ENCODE data around the gene LSM3.

The LSM3 gene

DNA sequence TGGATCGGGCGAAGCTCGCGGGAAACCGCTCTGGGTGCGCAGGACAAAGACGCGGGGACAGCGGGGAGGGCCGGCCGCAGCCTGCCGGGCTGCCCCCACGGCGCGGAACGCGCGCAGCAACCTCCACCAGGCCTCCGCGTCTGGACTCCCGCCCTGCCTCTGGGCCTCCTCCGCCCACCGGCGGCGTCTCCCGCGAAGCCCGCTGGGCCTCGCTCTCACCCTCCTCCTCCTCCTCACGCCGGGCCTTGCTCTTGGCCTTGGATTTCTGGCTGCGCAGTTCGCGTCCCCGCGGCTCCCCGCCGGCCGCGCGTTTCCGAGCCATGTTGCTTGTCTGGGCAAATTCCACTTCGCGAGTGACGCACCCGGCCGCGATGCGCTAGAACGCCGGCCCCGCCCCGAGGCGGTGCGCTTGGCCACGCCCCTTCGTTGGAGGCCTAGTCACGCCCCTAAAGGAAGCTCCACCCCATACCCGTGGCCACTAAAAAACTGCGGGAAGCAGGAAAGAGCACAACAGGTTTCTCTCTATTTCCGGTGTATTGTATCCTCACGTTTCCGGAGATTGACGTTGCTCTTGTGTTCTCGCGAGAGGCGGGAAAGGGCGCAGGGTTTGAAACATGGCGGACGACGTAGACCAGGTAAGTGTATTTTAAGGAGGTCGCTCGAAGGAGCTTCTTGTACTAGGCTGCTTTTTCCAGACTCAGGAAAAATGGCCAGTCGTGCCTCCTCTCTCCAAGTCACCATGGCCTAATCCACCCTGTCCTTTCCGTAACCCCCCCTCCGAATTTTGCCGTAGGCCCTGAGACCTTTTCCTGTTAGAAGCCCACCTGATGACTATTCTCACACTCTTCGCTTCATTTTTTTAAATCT is at the start of gene LSM3, which contains the start of gene XPC:
LSM3 (plus strand) TSS at position 571 of the 867 bp plus-strand sequence; CDS start at position 615, 44 bp downstream.
XPC (minus strand) TSS at position 355 of the 867 bp plus-strand sequence; CDS start at position 322, 33 bp downstream.
- DNase-seq: peak; percentile 96

DNA sequence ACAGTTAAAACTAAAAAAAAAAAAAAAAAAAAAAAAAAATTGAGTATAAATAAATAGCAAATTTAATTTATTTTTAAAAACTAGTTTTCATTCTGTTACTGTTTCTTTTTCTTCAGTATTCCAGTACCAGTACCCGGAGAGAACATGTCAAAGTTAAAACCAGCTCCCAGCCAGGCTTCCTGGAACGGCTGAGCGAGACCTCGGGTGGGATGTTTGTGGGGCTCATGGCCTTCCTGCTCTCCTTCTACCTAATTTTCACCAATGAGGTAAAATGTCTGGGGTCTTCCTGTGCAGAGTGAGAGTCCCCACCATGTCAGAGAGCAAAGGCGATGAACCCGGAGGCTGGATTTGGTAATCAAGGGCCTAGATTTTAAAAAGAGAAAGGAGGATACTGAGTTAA is 49.3 kb upstream of the LSM3 start:
- DNase-seq: no peak

DNA sequence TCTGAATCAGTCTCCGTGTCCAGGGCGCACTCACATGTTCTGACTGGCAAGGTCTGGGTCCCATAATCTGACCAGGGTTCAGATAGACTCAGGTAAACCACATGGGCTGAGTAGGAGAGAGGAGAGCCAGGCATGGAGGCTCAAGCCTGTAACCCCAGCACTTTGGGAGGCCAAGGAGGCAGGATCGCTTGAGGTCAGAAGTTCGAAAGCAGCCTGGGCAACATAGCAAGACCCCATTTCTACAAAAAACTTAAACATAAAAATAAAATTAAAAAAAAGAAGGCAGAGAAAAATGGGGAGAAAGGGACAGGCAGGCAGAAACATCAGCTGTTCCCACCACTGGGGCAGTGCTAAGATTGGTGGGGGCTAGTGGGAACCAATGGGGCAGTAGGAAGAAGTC is 48.4 kb upstream of the LSM3 start:
- DNase-seq: no peak

DNA sequence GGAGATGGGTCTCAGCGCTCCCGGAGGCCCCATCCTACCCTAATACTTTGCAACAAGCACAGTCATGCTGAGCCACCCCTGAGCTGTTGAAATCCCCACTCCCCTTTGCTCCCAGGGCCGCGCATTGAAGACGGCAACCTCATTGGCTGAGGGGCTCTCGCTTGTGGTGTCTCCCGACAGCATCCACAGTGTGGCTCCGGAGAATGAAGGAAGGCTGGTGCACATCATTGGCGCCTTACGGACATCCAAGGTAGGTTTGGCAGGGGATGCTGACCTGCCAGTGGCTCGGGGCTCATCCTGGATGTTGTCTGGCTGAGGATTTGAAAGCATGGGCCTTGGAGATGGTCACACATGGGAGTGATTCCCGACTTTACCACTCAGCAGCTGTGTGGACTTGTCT is 47.9 kb upstream of the LSM3 start:
- DNase-seq: no peak

DNA sequence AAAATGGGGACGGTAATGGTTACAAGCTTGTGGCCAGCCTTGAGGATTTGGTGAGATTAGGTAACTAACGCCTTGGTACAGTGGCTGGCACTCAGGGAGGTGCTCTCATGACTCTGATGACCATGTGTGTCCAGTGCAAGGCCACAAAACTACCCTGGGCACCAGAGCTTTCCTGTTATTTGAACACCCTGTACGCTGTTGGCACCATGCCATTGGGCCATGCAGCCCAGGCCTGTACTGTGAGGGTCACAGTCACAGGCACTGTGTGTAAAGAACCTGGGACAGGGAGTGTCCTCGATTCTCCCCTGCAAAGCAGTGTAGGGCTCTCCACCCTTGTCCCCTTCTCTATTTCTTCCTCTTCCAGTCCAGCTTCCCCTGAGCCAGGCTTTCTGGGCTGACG is 47.5 kb upstream of the LSM3 start:
- DNase-seq: no peak

DNA sequence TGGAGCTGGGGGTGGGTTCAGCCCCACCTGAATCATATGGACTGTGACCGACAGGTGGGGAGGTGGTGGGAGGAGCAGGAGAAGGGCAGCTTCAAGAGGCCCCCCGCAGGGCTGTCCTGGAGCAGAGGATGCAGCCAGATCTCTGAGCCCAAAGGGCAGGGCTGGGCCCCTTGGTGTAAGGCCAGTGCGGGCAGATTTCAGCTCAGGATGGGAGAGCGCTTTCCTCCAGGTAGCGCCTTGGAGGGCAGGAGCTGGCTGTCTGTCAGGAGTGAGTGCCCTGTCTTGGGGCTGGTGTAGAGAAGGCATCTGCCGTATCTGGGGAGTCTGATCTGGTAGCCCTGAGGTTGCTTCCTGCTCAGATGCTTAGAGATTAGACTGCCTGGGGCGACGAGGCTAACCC is 46.5 kb upstream of the LSM3 start:
- DNase-seq: no peak

DNA sequence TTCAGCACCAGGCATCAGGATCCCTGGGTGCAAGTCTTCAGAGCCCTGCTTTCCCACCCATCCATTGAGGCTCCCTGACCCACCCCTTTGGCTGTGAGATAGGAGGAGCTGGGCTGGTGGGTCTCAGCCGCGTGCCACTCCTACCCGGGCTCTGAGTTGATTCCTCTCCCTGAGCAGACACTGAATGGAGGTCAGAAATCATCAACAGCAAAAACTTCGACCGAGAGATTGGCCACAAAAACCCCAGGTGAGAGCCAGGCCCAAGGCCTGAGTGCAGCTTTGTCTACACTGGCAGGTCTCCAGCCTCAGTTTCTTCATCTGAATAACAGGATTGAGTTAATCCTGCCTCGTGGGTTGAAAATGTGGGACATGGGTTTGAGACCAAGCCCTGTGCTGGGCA is 45.9 kb upstream of the LSM3 start:
- DNase-seq: no peak

DNA sequence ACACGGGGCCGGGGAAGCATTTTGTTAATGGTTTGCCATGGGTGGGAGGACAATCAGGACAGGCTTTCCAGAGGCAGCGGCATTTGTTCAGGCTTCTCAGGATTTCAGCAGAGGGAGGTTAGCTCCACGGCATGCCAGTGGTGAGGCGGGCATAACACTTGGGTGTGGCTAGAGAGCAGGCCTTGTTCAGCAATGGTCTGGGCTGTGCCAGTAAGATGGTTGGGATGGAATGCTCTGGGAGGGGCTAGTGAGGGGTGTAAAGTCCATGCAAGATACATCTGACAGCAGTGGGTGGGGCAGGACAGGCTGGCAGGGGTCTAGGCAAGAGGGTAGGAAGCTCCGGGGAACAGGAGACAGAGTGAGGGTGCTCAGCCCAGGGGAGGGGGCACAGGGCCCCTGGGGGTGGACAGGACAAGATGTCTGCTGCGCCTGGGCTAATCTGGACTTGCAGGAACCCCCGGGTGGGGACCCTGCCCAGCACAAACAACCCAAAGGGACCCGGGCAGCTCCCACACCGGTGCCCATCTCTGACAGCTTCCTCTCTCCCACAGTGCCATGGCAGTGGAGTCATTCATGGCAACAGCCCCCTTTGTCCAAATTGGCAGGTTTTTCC is 45.3 kb upstream of the LSM3 start:
- DNase-seq: no peak

DNA sequence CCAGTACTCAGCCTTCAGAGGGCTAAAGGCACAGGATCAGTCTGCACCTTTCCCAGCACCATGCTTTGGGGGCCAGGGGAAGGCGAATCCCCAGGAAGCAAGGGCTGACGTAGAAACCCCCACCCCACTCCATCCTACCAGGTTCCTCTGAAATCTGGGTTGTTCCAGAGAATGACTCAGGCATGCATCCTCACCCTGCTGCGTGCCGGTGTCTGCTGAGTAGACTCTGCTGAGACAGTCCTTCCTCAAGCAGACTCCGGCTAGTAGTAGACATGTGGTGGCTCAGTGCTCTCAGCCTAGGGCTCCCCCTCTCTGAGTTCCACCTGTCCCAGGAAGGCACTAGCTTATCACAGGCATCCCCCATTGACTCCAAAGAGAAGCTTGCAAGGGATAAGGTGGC is 44.7 kb upstream of the LSM3 start:
- DNase-seq: no peak

DNA sequence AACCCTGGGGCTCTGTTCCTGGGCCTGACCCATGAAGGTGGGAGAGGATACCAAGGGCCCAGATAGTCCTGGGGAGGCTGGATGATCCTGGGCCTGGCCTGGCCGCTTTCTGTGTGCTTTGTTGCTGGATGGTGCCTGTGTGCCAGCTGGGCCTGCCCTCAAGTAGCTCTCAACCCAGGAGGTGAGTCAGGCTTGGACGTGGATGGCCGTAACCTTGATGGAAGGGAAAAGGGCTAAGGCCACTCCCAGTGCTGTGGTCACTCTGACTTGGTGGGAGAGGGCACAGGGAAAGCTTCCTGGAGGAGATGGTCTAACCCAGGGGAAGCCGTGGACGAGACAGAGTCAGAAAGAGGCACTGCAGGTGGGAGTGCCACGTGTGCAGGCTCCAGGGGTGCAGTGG is 44.3 kb upstream of the LSM3 start:
- DNase-seq: no peak

DNA sequence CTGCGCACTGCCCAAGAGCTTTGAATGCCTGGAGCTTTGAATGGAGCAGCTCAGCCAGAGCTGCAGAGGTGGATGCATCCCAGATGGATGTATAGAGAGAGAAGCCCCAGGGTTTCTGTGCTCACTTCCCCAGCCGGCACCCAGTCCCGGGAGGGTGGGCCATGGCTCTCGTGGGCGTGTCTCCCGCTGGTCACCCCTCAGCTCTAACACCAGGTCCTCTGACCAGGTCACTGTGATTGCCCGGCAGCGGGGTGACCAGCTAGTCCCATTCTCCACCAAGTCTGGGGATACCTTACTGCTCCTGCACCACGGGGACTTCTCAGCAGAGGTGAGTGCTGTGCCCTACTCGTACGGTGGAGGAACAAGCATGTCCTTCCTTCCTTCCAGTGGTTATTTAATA is 43.0 kb upstream of the LSM3 start:
- DNase-seq: no peak

DNA sequence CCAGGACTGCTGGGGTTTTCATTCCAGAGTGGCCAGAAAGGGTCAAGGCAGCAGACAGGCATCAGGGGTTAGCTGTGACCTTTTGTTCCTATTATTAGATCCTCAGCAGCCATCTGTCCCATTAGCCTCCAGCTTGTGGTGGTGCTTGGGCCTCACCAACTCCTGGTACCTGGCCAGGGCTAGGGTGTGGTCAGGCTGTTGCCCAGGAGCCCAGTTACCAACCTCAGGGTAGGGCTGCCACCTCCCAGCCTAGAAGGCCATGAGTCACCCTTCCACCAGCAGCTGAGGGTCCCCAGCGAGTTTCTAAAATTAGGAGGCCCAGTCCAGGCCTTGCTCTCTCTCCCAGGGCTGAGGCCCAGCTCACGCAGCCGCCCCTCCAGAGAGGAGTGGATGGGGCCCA is 41.6 kb upstream of the LSM3 start:
- no peak for DNase-seq

DNA sequence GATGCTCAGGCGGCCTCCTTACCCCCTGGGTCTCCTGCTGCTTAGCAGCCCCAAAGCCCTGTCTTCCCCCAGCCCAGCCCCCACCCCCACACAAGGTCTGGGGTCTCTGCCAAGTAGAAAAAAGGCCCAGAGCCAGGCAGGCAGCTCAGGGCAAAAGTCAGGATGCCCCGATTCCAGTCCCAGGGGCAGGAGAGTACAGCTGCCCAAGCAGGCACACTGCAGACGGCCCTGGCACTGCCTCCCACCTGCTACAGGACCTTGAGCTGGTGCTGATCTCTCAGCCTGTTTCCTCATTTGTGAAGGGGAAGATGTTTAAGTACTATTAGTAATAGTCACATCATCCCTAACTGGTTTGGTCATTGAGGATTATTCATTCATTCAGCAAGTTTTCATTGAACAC is 41.2 kb upstream of the LSM3 start:
- DNase-seq: no peak

DNA sequence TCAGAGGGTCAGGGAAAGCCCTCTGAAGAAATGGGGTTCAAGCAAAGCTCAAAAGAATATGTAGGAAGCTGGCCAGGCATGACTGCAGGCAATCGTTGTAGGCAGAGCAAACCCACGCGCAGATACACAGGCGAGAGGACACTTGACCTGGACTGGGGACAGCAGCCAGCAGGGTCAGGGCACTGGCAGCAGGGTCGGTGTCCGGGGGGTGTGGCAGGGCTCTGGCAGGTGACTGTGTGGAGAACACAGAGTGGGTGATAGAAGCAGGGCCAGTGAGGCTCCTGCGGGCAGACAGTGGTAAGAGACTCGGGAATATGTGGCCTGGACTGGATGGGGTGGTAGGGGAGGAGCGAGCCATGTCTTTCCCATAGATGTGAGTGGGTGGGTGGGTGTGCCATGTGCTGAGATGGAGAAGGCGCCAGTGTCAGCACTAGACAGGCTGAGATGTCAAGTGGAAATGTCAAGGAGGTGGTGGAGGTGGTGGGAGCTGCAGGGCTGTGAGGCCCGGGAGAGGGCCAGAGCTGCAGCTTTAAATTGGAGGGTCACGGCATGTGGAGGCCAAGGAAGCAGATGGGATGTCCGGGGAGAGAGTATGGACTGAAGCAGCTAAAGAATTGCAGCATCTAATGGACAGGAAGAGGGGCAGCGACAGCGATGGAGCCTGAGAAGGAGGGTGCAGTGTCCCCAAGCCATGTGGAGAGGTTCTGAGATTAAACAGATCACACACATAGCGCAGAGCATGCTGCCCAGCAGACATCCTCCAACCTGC is 40.3 kb upstream of the LSM3 start:
- DNase-seq: no peak

DNA sequence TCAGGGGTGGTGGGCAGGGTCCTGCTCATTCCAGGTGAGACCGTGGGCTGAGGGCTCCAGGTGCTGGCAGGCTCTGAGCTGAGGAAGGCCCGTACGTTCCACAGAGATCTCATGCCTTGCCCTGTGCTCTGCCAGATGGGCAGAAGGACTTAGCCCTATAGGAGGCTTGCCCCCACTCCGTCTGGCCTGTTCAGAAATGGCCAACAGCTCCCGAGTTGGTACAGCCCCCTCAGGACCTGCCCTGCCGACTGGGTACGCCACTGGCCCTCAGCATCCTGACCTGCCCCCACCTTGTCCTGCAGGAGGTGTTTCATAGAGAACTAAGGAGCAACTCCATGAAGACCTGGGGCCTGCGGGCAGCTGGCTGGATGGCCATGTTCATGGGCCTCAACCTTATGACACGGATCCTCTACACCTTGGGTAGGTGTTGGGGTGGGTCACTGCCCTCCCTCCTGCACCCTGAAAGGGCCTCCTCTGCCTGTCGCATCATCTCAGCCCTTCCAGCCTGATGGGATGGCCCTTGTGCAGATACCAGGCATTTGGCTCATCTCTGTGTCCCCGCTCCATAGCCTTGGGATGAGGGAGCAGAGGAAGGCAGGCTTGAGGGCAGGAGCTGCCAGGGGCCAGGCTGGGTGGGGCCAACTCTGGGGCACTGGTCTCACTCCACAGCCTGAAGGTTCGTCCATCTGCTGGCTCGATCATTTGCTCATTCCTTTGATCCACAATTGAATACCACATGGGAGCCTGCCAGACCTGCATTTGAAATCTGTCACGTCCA is 39.5 kb upstream of the LSM3 start:
- no peak for DNase-seq

DNA sequence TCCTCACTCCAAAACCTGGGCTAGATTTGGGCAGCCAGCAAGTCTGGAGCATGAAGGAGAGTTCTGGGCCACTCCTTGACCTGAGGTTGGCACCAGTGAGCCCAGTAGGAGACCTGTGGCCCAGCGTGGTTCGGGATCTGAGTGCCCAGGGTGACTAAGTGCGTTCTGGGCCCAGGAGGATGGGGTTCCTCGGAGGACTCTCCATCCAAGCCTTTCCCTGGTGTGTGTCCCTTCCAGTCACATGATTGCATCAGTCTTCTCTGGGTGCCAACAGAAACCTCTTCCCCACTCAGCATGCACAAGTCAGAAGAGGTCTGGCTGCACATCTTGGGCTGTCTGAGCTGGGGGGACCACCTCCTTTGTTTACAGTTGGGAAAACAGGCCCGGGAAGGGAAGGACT is 38.8 kb upstream of the LSM3 start:
- DNase-seq: no peak

DNA sequence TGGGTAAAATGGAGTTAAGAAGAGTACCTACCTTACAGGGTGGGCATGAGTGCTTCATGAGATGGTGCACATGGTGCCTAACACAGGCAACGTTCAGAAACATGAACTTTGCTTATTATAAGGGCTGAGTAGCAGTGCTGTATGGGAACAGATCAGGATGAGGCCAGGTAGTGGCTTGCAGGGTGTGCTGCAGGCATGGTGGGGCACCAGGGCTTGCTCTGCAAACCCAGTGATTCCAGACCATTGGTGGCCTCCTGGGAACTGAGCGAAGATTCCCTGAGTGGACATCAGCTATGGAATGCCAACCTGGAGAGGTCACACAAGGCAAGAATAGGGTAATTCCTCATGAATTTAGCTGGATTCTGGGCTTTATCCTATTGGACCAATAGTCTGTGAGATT is 37.9 kb upstream of the LSM3 start:
- DNase-seq: no peak

DNA sequence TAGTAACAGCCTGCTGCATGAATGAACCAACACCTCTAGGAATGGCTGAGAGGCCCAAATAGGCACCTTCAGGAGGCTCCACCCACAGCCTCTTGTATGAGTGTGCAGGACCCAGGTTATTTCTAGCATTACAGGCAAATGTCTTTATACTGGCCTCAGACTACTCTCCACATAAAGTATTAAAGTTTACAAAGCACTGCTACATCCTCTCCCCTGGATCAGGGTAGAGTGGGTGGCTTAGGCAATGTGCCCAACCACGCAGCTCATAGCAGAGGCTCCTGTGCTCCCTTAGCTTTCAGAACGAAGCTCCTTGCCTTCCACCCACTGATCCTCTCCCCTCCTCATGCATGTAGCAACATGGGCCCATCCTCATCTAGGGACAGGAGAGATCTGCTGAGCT is 37.5 kb upstream of the LSM3 start:
- DNase-seq: peak; percentile 11

DNA sequence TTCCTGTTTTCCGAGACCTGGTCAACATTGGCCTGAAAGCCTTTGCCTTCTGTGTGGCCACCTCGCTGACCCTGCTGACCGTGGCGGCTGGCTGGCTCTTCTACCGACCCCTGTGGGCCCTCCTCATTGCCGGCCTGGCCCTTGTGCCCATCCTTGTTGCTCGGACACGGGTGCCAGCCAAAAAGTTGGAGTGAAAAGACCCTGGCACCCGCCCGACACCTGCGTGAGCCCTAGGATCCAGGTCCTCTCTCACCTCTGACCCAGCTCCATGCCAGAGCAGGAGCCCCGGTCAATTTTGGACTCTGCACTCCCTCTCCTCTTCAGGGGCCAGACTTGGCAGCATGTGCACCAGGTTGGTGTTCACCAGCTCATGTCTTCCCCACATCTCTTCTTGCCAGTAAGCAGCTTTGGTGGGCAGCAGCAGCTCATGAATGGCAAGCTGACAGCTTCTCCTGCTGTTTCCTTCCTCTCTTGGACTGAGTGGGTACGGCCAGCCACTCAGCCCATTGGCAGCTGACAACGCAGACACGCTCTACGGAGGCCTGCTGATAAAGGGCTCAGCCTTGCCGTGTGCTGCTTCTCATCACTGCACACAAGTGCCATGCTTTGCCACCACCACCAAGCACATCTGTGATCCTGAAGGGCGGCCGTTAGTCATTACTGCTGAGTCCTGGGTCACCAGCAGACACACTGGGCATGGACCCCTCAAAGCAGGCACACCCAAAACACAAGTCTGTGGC is 36.8 kb upstream of the LSM3 start:
- DNase-seq: no peak

DNA sequence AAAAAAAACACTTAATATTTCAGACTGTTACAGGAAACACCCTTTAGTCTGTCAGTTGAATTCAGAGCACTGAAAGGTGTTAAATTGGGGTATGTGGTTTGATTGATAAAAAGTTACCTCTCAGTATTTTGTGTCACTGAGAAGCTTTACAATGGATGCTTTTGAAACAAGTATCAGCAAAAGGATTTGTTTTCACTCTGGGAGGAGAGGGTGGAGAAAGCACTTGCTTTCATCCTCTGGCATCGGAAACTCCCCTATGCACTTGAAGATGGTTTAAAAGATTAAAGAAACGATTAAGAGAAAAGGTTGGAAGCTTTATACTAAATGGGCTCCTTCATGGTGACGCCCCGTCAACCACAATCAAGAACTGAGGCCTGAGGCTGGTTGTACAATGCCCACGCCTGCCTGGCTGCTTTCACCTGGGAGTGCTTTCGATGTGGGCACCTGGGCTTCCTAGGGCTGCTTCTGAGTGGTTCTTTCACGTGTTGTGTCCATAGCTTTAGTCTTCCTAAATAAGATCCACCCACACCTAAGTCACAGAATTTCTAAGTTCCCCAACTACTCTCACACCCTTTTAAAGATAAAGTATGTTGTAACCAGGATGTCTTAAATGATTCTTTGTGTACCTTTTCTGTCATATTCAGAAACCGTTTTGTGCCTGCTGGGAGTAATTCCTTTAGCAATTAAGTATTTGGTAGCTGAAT is 35.9 kb upstream of the LSM3 start:
- no peak for DNase-seq

Data from NCI-H774 (cell line).